Subcutaneous adipose tissue (tissue), 4 donors: ENCODE results near the gene SYT5. TPM values are rescaled to one million over a fixed set of nuclear protein-coding genes. Genes with fewer than 3 reads are reported as not detected.

Experiments
- total RNA-seq, 4 donors: library from RNA; depleted of rRNA; stranded (reverse); fragments of >200 nt; gene quantifications; one replicate each; pipeline ENCODE4 v1.1.0, GENCODE V29; 2016
- TF ChIP-seq, protein P1 (sequence below): fragments of 450-650 bp; IDR thresholded peaks from one replicate; pipeline ENCODE4 v1.5.1; 2016; ENCODE audit warnings: low read depth, mild to moderate bottlenecking, control low read depth, antibody characterized with exemption, moderate library complexity

Gene SYT5
- total RNA-seq, 4 donors from 2014 or later: not detected

DNA sequence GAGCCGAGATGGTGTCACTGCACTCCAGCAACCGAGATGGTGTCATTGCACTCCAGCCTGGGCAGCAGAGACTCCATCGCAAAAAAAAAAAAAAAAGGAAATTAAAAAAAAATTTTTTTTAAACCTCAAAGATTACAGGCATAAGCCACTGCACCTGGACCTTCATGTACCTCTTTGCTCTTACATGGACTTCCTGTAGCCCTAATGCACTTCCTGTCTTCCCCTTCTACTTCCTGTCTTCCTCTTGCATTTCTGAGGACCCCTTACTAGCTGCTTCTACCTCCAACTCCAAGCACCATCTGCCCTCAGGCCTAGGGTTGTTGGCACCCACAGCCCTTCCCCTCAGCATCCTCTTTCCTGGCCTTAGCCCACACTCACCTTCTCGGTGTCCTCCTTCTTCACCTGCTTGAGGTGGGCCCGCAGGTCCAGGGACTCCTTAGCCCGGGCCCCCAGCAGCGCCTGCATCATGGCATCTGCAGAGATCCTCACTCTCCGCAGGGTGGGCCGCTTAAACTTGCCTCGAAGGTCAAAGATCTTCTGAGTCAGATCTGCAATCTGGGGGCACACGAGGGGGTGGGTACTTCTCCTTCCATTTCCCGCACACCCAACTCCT is 26.3 kb downstream of the SYT5 start:
- TF ChIP-seq, protein P1, sequence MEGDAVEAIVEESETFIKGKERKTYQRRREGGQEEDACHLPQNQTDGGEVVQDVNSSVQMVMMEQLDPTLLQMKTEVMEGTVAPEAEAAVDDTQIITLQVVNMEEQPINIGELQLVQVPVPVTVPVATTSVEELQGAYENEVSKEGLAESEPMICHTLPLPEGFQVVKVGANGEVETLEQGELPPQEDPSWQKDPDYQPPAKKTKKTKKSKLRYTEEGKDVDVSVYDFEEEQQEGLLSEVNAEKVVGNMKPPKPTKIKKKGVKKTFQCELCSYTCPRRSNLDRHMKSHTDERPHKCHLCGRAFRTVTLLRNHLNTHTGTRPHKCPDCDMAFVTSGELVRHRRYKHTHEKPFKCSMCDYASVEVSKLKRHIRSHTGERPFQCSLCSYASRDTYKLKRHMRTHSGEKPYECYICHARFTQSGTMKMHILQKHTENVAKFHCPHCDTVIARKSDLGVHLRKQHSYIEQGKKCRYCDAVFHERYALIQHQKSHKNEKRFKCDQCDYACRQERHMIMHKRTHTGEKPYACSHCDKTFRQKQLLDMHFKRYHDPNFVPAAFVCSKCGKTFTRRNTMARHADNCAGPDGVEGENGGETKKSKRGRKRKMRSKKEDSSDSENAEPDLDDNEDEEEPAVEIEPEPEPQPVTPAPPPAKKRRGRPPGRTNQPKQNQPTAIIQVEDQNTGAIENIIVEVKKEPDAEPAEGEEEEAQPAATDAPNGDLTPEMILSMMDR: no peak

DNA sequence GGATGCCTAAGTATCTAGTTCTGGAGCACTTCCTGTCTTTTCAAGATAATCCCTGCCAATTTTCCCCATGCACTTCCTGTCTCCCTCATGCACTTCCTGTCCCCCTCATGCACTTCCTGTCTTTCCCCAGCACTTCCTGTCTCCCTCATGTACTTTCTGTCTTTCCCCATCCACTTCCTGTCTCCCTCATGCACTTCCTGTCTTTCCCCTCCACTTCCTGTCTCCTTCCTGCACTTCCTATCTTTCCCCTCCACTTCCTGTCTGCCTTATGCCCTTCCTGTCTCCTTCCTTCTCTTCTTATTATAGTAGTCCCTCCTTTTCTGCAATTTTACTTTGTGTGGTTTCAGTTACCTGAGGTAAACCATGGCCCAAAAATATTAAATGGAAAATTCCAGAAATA is 28.1 kb downstream of the SYT5 start:
- TF ChIP-seq, protein P1: no peak

DNA sequence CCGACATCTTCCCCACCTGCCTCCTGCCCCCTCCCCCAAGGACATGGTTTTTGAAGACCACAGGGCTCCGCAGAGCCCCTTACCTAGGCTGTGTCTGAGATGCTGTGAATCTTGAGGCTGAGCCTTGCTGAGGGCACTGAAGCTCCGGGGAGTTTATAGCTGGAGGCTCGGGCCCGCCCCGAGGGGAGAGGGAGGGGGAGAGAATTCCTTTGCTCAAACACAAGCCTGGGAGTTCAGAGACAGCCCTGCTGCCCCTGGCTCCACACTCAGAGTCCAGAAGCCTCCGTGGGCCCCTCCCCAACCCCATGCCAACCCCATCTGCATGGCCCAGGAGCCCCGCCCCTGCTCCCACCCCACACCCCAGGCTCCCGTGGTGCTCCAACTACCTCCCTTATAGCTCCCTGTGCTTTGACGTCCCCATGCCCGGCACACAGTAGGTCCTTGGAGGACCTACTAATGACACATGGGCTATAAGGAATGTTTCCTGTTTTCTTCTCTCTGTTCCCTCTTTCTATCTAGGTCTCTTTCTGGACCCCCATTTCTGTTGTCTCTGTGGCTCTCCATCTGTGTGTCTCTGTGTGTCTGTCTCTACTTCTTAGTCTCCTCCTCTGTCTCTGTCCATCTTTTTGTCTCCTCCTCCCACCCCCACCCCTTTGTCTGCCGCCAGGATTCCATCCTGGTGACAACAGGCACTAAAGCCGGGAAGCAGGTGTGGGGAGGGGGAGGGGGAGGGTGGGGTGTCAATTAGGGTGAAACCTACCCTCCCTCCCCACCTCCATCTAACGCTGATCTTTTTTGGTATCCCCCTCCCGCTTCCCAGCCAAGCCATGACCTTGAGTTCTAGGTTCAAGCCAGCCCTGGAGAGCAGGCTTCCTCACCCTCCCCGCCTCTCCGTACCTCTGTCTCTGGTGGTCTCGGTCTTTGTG is 30.7 kb downstream of the SYT5 start, which contains the start of gene TNNT1:
TNNT1 (minus strand) TSS at position 129 of the 926 bp plus-strand sequence. CDS start 2,049 bp downstream, outside the sequence.
- TF ChIP-seq, protein P1: no peak

DNA sequence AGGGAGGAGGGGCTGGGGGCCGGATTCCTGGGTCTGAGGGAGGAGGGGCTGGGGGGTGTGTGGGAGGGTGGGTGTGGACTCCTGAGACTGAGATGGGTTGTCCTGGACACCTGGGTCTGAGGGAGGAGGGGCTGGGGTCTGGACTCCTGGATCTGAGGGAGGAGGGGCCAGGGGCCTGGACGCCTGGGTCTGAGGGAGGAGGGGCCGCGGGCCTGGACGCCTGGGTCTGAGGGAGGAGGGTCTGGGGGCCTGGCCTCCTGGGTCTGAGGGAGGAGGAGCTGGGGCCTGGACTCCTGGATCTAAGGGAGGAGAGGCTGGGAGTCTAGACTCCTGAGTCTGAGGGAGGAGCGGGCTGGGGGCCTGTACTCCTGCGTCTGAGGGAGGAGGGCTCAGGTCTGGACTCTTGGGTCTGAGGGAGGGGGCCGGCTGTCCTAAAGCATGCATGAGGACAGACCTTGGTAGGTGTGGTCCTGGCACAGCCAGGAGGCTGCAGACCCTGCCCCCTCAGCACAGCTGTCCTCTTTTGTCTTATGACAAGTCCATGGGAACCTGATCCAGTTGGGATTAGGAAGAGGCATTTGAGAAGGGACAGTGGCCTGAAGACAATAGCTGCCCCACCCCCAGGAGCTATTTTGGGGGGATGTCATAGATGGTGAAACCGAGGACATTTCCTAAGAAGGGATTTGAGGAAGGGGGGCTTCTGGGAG is 32.4 kb downstream of the SYT5 start:
- TF ChIP-seq, protein P1: no peak

DNA sequence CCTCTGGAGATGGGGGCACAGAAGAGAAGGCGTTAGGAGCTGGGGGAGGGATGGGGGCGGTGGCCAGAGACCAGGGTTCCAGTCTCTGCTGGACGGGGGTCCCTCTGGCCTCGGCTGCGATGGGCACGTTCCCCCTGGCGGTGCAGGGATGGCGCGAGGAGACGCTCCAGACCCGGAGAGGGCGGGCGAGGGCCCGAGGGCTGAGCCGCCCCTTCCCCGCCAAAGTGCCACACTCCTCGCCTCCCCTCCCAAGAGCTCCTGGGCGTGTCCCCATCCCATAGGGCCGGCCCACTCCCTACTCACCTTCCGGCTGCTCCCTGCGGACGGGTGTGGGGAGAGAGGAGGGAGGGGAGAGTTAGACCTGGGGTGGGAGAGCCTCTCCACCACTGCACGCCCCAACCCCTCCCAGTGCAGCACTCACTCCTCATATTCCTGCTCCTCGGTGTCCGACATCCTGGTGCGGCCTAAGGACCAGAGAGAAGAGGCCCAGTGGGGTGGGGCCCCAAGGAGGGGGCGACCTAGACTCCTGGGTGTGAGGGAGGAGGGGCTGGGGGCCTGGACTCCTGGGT is 33.3 kb downstream of the SYT5 start:
- TF ChIP-seq, protein P1: no peak

DNA sequence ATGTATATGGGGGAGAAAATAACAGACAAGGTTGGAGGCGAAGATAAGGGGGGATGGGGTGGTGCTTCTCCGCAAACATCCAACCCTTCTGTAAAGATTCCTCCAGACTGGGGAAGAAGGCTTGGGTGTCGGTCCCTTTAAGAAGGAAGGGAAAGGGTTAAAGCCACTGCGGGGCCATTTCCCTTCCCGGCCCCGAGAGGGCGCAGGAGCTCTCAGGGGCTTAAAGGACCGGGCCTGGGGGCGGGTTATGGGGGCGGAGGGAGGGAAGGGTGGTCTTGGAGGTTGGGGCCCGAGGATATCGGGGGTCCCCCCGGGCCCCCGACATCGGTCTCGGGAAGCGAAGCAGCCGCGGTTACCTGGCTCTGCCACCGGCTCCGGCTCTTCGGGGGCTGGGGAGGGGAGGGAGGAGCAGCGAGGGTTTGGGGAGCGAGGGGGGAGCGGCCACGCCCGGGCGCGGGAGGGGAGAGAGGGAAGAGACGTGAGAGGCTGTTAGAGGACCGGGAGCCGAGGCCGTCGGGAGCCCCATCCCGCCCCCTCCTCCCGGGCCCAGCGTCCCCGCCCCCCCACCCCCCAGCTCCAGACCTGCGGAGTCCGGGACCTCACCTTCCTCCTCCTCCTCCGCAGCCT is 33.9 kb downstream of the SYT5 start:
- TF ChIP-seq, protein P1: no peak
